ENCODE measurements around the gene SUPT3H. TPM values are rescaled to one million over a fixed set of nuclear protein-coding genes. Genes with fewer than 3 reads are reported as not detected.

The SUPT3H gene
- total and polyA plus RNA-seq, 12 donors: 2.1 to 6.2 (median 3.5) TPM

DNA sequence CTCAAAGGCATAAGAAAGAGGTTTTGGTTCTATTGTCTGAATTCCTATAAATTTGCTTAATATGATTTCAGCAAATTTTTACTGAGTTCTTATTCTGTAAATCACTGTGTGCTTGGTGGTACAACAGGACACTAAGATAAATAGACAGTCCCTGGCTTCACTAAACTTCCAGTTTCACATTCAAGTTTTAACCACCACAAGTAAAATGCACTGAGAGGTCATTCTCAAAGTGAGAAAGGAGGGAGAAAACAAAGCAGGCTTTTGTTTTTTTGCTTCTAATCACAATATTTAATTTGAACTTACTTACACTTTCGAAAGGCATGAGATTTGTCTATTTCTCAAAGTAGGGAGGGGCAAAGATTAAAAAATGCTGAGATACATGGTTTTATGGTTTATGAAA, 544.5 kb downstream of the SUPT3H start:
- no peaks in the 10 kb centered on the region for H3K27me3 ChIP-seq
- TF ChIP-seq, protein P1, sequence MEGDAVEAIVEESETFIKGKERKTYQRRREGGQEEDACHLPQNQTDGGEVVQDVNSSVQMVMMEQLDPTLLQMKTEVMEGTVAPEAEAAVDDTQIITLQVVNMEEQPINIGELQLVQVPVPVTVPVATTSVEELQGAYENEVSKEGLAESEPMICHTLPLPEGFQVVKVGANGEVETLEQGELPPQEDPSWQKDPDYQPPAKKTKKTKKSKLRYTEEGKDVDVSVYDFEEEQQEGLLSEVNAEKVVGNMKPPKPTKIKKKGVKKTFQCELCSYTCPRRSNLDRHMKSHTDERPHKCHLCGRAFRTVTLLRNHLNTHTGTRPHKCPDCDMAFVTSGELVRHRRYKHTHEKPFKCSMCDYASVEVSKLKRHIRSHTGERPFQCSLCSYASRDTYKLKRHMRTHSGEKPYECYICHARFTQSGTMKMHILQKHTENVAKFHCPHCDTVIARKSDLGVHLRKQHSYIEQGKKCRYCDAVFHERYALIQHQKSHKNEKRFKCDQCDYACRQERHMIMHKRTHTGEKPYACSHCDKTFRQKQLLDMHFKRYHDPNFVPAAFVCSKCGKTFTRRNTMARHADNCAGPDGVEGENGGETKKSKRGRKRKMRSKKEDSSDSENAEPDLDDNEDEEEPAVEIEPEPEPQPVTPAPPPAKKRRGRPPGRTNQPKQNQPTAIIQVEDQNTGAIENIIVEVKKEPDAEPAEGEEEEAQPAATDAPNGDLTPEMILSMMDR (IDR thresholded peaks at IDR 0.05): no peak
- peaks cover 0 to 15% (median 0%) of the 10 kb centered on the region in 9 donors for H3K4me1 ChIP-seq
- no peak overlapping the region for H3K27ac ChIP-seq
- DNase-seq (no peak), ATAC-seq (no peak)
- no peak overlapping the region for H3K4me3 ChIP-seq
- intact Hi-C loops (cut with DNase I): no loop called here
- H3K9me3 ChIP-seq: no peaks in the 10 kb centered on the region
- no peaks in the 10 kb centered on the region for H3K36me3 ChIP-seq
- 85 to 98% methylated on average over 1 of the region's 1 CpG for WGBS, 2 donors

- no peaks in the 10 kb centered on the region for H3K36me3 ChIP-seq
- intact Hi-C loops (cut with DNase I): no loop called here
- no peak overlapping the region for H3K27ac ChIP-seq
- H3K27me3 ChIP-seq: no peaks in the 10 kb centered on the region
- H3K4me1 ChIP-seq: peaks cover 0 to 15% (median 0%) of the 10 kb centered on the region in 9 donors
- 86 to 92% methylated on average over 3 of the region's 3 CpGs for WGBS, 2 donors
- ATAC-seq: no peak
- H3K9me3 ChIP-seq: no peaks in the 10 kb centered on the region
- TF ChIP-seq, protein P1 (IDR thresholded peaks at IDR 0.05): no peak
- DNase-seq: no peak
- no peak overlapping the region for H3K4me3 ChIP-seq
These were observed 546.6 kb downstream of the SUPT3H start for GRCh38 chr6:44831002-44831610.

DNA sequence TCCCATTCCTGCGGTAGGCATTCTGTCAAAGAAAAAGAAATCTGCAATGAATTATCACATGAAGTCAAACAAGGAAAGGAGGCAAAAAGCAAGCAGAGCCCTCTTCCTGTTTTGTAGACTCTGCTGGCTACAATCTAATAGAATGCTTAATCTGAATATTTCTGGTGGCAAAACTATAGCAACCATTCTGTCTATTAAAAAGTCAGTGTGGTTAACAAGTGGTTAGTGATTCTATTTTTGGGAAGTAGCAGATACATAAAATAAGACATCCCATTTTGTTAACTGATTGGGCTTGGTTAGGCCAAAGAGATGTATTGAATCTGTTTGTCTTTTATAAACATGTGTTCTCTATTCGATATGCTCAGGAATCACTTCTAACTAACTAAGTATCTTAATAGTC, 547.9 kb downstream of the SUPT3H start:
- DNase-seq: no peak
- Histone ChIP-seq H3K4me1 (peaks cover 0 to 15% (median 0%) of the 10 kb centered on the region in 9 donors), H3K27me3 (no peaks in the 10 kb centered on the region), H3K27ac (no peak overlapping the region), H3K4me3 (no peak overlapping the region), H3K36me3 (no peaks in the 10 kb centered on the region), H3K9me3 (no peaks in the 10 kb centered on the region)
- intact Hi-C loops (cut with DNase I): loop anchor here in 1 of 10 donors (5.0 kb wide), 1 partner anchor 163 kb away; no protein-coding TSS in a partner anchor
- ATAC-seq: no peak
- 76 to 80% methylated on average over 2 of the region's 2 CpGs for WGBS, 2 donors
- TF ChIP-seq, protein P1 (IDR thresholded peaks at IDR 0.05): no peak

GRCh38 chr6:44828780-44829179, 549.0 kb downstream of the SUPT3H start:
- intact Hi-C loops (cut with DNase I): loop anchor here in 1 of 10 donors (5.0 kb wide), 1 partner anchor 161 kb away; no protein-coding TSS in a partner anchor
- TF ChIP-seq, protein P1 (IDR thresholded peaks at IDR 0.05): no peak
- Histone ChIP-seq H3K27me3 (no peaks in the 10 kb centered on the region), H3K9me3 (no peaks in the 10 kb centered on the region), H3K27ac (no peak overlapping the region), H3K4me3 (no peak overlapping the region), H3K36me3 (no peaks in the 10 kb centered on the region), H3K4me1 (peaks cover 0 to 15% (median 0%) of the 10 kb centered on the region in 9 donors)
- ATAC-seq (no peak), DNase-seq (no peak)
- 79 to 90% methylated on average over 2 of the region's 2 CpGs for WGBS, 2 donors

Measured in heart right ventricle (tissue), 16 donors.